Endothelial cell of hepatic sinusoid (primary cell): ENCODE results near the gene RTN4R.
"Not testable (repeated sequence)": the region's sequence is repeated elsewhere in the genome, so short reads cannot be mapped to it uniquely, and the experiment has no call there.

Source experiments
- in situ Hi-C: cut with HindIII; loops from 2 replicates; pipeline ENCODE4 v1.10.0; 2017; ENCODE audit warnings: low sequenced_read_pairs

Gene RTN4R

DNA sequence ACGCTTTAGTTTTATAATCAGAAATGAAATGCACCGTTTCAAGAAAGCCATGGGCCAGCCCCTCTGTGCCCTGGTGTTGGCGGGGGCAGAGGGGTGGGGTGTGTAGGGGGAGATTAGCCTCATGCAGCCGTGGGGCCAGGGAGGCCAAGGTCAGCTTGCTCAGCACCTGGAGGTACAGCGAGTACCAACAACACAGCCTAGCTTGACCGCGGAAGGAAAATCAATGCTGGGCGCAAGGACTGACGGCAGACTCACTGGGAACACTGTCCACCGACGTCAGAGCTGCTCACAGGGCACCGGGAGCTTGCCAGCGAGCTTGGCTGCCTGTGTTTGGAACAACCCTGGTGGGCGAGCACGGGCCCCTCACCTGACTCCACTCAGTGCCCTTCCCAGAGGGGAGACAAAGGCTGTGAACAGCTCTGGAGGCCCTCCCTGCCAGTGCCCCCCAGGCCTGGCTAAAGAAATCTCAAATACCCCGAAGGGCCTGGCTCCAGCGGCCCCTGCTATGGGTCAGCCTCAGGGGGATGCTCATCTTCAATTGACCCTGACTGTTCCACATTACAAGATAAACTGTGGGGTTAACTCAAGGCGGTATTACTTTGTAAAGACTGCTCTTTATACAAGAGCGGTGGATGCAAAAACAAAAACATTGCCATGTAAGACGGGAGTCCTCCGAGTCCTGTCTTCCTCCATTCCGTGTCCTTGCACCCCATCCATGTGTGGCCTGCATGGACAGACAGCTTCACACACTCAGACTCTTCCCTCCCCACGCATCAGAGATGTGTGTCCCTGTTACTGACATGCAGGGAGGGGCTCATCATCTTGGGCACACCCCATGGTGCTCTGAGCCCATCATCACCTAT lies 21.3 kb upstream of the RTN4R start:
- in situ Hi-C loops = not testable (repeated sequence)

DNA sequence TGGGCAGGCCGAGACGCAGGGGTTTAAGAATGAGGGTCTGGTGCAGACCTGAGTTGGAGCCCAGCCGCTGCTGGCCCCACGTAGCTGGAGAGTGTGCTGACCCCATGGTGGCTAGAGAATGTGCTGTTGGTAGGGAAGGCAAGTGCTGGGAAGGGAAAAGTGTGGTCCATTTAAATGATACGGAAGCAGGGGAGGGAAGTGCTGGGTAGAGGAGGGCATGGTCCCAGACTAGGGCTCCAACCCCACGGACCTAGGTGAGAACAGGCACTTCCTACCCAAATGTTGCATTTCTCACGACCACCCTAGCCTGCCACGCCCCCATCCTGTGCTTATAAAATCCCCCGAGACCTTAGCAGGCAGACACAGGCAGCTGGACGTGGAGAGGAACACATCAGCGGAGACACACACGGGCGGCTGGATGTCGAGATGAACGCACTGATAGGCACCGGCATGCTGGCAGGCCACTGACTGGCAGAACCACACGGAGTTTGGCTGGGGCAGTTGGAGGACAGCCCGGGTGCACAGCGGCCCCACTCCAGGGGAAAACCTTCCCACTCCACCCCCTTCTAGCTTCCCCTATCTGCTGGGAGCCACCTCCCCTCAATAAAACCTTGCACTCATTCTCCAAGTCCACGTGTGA lies 18.8 kb upstream of the RTN4R start:
- in situ Hi-C loops = not testable (repeated sequence)

DNA sequence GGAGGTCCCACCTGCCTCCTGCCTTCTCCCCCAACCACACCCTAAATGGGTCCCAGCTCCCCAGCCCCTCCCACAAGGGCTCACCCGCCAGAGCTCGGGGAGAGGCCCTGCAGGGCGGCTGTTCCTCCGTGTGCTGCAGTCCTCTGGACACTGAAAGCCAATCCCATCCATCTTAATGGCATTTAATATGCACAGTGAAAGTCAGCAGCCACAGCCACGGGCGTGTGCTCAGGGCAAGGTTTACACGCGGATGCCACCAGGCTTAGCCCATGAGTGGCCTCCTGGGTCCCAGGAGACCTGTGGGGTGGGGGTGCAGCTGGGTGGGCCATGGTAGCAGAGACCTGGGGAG lies 18.2 kb upstream of the RTN4R start:
- in situ Hi-C loops = not testable (repeated sequence)

DNA sequence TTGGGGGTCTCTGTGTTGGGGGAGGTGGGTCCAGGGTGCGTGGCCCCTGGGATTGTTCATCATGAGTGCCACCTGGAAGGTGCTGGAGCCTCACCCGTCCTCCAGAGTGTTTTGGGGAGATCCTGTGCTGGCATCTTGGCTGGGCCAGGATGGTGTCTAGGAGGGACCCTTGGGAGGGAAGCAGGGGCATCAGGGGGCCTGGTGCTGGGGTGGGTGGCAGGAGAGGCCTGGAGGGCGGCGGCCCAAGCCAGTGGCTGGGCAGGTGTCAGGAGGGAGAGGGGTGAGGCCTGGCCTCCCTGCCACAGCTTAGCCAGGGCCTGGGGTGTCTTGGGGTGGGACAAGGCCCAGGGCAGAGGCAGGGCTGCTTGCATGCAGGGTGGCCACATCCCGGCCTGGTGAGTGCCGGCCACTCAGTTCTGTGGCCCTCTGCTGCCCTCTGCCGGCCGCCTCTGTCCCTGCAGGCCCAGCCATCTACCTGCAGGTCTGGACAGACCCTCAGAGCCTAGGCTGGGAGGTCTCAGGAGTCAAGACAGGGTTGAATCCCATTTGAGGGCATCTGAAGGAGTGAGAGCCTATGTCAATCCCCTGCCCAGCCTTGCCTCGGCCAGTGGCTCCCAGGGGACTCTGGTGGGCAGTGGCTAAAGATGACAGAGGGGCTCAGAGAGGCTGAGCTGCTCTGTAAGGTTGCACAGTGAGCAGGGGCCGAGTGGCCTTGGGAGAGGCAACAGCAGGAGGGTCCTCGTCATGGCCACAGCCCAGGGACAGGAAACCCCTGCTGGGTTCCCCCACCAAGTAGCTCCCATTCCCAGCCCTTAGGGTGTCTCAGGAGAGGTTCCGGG lies 17.6 kb upstream of the RTN4R start:
- in situ Hi-C loops = not testable (repeated sequence)

DNA sequence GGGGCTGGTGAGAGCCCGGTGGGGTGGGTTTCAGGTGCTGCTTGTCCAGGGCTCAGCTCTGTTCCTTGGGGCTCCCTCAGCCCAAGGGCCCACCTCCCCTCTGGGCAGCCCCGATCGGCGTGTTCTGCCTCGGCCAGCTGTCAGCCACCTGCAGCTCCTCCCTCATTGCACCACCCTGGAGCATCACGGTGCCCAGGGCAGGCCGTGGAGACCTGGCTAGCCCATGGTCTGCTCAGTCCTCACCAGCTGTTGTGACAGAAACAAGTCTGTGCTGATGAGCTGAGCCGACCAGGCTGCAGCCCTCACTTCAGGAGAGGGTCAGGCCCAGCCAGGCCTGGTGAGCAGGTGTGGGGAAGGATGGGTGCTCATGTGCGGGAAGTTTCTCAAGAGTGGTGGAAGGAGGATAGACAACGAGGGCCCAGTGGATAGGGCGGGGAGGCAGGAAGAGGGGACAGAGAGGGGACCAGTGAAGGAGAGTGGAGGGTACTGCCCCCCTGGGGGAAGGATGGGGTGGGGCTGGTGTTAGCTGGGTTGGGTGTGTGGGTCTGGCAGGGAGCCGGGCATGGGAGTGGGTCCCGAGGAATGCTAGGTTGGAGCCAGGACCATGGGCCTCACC lies 16.5 kb upstream of the RTN4R start:
- in situ Hi-C loops = no loop called here

DNA sequence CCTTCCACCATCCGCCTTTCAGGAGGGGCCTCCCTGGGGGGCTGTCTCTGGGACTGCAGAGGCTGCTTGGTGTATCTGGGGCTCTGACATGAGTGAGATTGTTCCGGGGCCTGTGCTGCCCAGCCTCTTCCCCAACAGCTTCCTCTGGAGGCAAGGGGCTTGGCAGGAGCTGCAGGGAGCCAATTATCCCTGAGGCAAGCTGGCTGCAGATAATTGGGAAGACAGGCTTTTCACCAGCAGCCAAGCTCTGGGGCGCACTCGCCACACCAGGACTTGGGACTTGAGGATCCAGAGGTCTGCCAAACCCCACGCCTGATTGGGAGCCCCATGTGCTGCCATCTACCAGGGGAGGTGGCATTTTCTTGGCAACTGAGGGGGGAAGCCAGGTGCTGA lies 15.6 kb upstream of the RTN4R start:
- in situ Hi-C loops = no loop called here

DNA sequence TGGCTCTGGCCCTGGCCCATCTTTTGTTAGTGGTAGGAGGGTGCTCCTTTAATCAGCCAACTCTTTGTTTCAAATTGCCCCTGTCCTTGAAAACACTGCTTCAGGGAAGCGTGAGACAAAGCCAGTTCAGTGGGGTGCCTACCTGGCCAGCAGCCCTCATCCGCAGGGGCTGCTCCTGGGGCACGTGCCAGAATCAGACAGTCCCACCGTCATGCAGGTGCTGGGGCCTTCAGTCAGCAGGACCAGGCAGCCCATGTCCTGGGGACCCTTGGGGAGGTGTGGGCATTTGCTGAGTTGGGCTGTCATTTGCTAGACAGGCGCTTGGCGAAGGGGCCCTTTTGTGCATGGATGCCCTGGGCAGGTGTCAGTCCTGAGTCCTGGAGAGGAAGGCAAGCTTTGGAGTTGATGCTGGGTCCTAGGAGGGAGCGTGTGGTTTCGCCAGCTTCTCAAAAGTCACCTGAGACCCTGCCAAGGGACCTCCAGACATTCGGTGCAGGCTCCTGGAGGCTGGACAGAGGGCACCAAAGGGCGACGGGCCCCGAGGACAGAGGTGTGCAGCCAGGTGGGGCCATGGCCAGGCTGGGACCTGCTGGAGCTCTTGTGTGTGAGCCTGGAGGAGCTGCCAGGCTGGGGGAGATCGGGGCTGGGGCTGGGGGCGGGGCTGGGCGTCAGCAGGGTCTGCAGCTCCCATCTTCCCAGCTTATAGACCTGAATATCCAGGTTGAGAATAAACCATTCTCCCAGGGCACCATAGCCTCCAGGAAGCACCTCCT lies 15.0 kb upstream of the RTN4R start:
- in situ Hi-C loops = no loop called here

DNA sequence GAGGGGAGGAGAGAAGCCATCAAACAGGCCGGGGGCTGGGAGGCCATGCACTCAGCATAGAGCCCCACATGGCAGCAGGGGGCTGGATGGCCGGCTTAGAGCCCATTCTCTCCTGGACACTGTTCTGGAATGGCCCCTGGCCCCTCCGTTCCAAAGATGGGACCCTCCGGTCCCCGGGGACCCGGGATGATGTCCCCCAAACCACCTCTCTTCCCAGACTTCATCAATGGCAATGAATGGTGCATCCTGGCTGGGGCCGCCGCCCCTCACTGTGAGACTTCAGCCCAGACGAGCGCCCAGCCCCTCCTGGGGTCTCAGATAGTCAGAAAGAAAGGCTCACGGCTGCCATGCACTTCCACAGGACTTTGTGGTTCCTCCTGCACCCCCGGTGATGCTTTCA lies 13.8 kb upstream of the RTN4R start:
- in situ Hi-C loops = no loop called here

DNA sequence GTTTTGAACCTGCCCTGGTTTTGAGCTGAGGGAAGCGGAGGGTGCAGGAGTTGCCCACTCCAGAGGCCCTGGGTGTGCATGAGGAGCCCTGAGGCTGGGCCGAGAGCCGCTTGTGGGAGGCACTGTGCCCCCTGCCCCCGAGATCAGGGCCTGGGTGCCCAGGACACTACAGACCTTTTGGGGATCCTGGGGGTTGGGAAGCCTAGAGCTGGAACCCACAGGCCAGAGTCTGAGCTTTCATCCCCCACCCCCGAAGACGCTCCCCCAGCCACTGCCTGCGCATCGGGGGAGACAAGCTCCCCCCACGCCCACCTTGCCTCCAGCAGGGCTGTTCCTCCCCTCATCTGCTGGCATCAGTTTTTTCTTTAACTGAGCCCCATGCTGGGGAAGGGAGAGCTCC lies 13.4 kb upstream of the RTN4R start:
- in situ Hi-C loops = not testable (repeated sequence)

DNA sequence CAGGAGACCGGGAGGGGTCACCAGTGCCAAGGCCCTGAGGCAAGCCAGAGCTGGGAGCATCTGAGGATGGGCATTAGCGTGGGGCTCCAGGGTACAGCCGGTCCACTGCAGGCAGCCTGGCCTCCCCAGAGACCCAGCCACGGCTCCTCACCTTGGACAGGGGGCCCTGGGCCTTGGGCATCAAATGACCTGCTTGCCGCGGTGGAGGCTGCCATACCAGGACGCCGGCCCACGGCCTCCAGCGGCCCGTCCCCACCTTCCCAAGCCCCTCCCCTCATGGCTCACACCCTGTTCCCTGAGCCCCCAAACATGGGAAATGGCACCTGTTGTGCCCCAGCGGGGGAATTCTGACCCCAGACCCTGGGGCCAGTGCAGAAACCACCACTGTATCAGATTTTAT lies 12.7 kb upstream of the RTN4R start:
- in situ Hi-C loops = no loop called here

DNA sequence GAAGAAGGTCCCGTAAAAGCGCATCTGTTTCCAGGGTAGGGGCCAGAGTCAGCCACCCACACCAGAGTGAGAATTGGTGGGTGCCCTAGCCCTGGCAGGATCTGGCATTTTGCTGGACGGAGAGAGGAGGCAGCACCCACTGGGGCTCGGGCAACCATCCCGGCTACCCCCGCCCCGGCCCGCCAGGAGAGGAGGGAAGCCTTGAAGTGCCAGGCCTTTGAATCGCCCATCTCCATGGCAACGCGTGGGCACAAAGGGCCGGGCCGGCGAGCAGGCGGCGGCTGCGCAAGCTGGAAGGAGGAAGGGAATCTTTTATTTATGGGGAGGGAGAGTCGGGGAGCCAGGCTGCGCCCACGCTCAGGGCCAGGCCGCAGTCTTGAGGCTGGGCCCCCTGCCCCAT lies 12.0 kb upstream of the RTN4R start:
- in situ Hi-C loops = not testable (repeated sequence)

DNA sequence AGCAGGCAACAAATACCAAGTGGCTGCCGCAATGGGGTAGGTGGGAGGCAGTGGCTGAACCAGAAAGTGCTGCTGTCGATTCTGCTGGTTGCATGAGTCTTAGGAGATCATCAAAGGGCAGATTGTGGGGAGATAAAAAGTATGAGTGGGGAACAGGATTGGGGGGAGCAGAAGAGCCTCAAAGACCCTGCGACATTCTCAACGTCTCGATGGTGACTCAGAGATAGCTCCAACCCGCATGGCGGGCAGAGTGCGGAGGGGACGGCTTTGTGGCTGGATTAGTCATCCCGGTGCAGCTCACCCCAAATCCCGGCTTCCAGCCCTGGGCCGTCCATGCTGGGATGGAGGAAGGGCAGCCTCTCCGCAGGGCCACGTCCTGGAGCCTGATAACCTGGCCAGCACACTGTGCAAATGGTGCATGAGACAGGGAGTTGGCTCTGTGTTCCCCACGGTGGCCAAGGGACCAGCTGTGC lies 11.6 kb upstream of the RTN4R start:
- in situ Hi-C loops = no loop called here

DNA sequence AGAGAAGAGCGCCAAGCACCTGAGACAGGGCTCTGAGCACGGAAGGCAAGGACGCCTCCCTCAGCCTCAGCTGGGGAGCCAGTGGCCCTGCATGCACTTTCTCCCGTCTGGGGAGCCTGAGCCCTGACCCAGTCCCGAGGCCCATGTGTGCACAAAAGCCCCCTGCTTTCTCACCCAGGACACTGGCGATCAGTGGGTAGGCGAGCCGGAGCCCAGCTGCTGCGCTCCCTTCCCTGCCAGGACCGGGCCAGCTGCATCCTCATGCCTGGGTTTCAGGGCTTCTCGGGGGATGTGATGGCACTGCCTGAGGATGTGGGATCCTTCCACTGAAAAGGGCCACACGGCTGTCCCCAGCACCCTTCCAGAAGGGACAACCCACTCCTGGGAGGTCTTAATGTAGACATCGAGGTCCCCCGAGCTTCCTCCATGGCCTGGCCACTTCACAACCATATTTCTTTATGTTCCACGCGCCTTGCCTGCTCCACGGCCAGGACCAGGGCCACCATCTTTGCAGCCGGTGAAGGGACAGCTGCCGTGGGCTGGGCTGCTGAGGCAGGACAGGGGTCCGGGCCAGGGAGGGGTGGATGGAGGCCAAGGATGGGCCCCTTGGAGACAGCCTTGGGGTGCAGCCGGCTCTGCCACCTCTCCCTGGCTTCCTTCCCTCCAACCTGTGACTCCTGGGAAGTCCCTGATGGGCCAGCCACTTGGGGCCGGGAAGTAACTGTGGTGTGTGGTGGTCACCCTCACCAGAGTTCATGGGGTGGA lies 10.8 kb upstream of the RTN4R start:
- in situ Hi-C loops = not testable (repeated sequence)

DNA sequence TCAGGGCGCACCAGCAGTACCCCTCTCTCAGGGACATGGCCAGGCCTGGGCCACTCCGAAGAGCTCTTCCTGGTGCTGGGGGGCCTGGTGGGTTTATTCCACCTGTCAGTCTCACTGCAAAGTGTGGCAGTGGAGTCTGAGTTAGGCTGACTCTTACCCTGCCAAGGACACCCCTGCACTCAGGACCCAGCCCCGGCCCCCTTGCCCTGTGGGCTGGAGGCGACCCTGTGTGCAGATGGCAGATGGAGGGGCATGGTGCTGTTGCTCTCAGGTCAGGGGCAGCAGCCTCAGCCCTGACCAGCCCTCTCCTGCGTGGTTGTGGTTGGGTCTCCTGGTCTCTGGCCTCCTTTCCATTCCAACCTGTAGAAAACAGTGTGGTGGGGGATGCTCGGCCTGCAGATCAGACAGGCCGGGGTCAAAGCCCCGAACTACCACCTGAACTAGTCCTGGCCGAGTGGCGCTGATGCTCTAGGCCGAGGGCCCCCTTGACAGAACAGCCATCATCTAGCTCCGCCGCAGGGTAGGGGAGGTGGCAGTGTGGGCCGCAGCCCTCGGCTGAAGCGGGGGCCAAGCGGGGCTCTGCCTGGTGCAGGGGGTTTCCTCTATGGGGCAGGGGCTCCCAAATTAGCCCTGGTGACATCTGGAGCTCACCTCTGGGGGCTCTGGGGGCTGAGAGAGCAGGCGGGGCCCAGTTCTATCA lies 10.0 kb upstream of the RTN4R start:
- in situ Hi-C loops = not testable (repeated sequence)

DNA sequence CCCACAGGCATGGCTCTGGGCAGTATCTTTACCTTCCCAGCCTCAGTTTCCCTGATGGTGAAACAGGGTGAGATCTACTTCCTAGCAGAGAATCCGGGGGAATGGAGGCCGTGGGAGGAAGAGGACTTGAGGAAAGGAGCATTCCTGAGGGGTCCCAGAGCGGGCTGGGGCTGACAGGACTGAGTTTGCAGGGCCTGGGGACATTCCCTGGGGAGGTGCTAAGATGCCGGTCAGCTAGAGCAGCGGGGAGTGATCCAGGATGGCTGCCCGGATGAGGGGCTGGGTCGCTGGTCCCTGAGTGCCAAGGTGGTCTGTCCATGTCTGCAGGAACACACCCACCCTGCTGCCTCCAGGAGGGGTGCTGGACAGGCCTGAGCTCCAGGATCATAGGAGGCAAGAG lies 8.3 kb upstream of the RTN4R start:
- in situ Hi-C loops = no loop called here

DNA sequence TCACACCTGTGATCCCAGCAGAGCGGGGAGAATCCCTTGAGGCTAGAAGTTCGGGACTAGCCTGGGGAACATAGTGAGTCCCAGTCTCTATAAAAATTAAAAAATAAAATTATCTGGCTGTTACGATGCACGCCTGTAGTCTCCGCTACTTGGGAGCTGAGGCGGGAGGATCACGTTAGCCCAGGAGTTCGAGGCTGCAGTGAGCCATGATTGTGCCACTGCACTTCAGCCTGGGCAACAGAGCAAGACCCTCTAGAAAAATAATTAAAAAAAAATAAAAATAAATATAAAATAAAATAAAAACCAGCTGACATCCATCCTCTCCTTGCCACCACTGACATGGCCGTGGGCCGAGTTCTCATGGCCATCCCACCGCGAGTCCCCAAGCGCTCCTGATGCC lies 7.7 kb upstream of the RTN4R start:
- in situ Hi-C loops = no loop called here

DNA sequence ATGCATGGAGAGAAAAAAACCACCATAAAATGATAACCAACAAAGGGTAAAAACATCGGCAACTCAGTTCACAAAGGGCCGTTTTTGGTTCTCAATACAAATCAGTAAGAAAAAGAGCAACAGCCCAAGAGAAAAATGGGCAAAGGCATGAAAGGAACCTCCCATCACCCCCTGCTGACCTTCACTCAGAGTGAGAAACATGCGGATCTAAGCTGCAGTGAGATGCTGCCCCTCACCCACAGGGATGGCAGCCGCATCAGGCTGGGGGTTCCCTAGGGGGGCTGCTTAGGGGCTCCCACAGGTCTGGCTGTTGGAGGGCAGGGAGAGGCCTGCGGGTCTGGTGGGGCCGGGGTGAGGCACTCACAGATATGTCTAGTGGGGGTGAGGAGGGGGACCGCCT lies 7.2 kb upstream of the RTN4R start:
- in situ Hi-C loops = not testable (repeated sequence)

DNA sequence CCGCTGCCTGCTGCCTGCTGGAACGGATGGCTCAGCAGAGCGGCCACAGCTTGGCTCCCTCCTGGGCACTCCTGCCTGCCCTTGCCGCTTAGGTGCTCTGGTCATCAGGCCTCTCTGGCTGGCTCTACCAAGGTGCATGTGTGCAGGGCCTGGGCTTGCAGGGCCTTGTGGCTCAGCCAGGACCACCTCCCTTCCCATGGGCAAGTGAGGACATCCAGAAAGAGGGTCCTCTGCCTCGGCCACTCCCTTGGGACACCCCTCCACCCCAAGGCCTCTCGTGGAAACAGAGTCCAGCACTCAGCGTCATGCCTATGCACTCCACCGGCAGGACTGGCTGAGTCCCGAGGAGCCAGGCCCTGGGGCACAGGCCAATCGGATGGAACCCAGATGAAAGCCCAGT lies 6.3 kb upstream of the RTN4R start:
- in situ Hi-C loops = not testable (repeated sequence)

DNA sequence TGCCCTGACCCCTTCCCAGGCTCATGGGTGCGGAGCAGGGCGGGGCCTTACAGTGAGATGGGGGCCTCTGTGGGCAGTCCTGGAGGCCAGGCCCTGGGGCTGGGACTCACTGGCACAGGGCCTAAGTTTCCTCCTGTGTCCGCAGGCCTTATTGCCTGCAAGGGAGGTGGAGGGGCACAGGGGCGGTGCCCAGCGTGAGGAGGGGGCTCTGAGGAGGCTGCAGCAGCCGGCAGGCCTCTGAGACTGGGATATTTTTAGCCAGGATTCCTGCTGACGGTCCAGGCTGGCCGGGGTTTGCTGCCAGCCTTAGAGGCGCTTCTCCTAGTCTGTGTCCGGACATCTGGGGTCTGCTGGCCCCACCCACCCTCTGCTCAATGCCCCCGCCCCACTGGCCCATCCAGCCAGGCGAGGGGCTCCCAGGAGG lies 5.7 kb upstream of the RTN4R start:
- in situ Hi-C loops = no loop called here
